ENCODE measurements around the gene SAMD4B.
A peak's percentile ranks its signal among the peaks of the same experiment; 100 is the strongest.

Gene SAMD4B

DNA sequence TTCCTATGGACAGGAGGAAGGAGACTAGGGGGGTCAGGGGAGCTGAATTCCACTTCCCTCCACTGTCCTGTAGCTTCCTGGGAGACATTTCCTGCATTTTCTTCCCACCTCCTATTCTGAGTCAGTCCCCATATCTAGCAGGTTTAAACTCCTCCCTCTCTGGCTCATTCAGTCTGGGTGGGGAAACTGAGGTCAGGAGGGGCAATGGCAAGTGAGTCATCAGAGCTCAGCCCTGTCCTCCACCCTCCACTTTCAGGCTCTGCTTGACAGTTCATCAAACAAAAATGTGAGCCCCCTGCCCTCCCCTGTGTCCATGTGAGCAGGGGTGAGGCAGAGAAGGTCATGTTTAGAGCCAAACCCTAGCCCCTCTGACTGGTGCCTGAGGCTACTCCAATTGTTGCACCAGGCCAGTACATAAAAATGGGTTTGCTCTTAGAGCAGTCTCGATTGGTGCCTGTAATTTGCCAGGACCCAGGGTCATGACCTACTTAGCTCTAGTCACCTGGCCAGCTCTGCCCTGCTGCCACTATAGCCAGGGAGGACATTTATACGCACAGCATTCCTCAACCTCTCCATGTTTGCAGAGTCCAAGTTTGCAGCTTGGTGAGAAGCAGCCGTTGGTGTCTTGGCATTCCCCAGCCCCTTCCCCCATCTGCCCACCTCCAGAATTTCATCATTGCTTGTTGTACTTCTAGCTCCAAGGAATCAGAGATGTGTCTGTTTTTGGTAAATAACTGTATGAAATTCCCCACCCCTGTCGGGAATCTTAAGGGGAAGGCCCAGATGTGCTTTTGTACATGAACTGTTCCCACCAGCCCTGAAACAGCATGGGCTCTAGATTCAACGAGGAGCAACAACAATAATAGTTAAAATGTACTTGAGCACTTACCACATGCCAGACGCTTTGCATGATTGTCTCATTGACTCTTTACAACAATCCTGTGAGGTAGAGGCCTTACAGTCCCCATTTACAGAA is 20.7 kb downstream of the SAMD4B start:
- TF ChIP-seq, protein P1, sequence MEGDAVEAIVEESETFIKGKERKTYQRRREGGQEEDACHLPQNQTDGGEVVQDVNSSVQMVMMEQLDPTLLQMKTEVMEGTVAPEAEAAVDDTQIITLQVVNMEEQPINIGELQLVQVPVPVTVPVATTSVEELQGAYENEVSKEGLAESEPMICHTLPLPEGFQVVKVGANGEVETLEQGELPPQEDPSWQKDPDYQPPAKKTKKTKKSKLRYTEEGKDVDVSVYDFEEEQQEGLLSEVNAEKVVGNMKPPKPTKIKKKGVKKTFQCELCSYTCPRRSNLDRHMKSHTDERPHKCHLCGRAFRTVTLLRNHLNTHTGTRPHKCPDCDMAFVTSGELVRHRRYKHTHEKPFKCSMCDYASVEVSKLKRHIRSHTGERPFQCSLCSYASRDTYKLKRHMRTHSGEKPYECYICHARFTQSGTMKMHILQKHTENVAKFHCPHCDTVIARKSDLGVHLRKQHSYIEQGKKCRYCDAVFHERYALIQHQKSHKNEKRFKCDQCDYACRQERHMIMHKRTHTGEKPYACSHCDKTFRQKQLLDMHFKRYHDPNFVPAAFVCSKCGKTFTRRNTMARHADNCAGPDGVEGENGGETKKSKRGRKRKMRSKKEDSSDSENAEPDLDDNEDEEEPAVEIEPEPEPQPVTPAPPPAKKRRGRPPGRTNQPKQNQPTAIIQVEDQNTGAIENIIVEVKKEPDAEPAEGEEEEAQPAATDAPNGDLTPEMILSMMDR (IDR thresholded peaks at IDR 0.05; ENCODE audit: low read depth, low read length, missing control alignments) = no peak
- peak; percentile 62 for DNase-seq
- in situ Hi-C loops (cut with HindIII; ENCODE audit: low pct_ligation_motif_present, low sequenced_read_pairs) = no loop called here
- H3K27me3 ChIP-seq (replicated peaks) = no peaks in the 10 kb centered on the region
- no peak overlapping the region for H3K4me3 ChIP-seq (ENCODE audit: low read depth, low read length)
- H3K36me3 ChIP-seq (replicated peaks) = peaks cover 32% of the 10 kb centered on the region
- peak overlapping the region; percentile 54 for H3K27ac ChIP-seq

DNA sequence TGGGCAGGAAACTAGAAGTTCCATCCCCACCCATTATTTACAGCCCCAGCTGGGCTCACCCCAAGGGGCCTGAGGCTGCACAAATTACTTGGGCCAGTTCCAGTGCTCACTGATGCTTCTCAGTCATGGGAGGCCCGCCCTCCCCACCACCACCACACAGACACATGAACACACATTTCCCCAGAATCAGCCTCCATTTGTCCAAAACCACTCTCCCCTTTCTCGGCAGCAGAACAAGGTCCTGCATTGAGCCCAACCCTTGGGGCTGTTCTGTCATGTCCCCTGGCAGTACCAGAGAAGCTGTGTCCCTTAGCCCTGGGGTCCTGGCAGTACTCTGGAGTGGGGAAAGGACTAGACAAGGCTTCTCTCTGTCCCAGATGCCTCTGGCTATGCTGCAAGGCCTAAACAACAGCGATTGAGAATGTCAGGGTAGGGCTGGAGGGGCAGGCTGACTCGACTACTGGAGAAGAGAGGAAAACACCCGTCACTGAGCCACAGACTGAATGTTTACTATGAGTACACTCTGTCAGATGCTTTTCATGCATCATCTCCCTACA is 21.8 kb downstream of the SAMD4B start:
- TF ChIP-seq, protein P1 (IDR thresholded peaks at IDR 0.05; ENCODE audit: low read depth, low read length, missing control alignments) = no peak
- Histone ChIP-seq H3K27me3 (replicated peaks) (no peaks in the 10 kb centered on the region), H3K36me3 (replicated peaks) (peaks cover 25% of the 10 kb centered on the region), H3K4me3 (ENCODE audit: low read depth, low read length) (no peak overlapping the region), H3K27ac (peak overlapping the region; percentile 53)
- in situ Hi-C loops (cut with HindIII; ENCODE audit: low pct_ligation_motif_present, low sequenced_read_pairs) = no loop called here
- no peak for DNase-seq

DNA sequence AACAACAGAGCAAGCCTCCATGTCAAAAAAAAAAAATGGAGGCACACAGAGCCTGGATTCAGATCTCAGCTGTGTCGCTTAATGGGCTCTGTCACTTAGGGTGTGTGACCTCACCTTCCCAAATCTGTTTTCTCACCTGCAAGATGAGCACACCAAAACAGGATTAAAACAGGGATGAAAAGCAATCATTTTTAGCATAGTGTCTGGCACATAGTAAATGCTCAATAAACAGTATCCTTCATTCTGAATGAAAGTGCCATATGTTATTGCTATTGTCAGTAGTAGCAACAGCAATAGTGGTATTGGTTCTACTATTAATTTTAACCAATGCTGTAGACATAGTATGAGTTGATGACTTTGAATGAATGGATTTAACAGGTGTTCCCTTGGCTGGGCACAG is 23.3 kb downstream of the SAMD4B start:
- Histone ChIP-seq H3K36me3 (replicated peaks) (peaks cover 22% of the 10 kb centered on the region), H3K4me3 (ENCODE audit: low read depth, low read length) (no peak overlapping the region), H3K27me3 (replicated peaks) (no peaks in the 10 kb centered on the region), H3K27ac (no peak overlapping the region)
- TF ChIP-seq, protein P1 (IDR thresholded peaks at IDR 0.05; ENCODE audit: low read depth, low read length, missing control alignments) = no peak
- in situ Hi-C loops (cut with HindIII; ENCODE audit: low pct_ligation_motif_present, low sequenced_read_pairs) = no loop called here
- DNase-seq = no peak

DNA sequence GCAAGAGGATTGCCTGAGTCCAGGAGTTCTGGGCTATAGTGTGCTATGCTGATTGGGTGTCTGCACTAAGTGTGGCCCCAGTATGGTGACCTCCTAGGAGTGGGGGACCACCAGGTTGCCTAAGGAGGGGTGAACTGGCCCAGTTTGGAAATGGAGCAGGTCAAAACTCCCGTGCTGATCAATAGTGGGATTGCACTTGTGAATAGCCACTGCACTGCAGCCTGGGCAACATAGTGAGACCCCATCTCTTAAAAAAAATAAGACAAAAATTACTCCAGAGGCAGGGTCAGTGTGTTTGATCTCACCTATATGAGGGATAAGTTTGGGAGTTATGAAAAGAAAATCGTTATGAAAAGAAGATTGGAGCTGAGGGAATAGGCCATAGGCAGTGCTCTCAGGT is 27.0 kb downstream of the SAMD4B start:
- no peaks in the 10 kb centered on the region for H3K27me3 ChIP-seq (replicated peaks)
- H3K4me3 ChIP-seq (ENCODE audit: low read depth, low read length) = no peak overlapping the region
- no peak for DNase-seq
- H3K27ac ChIP-seq = no peak overlapping the region
- TF ChIP-seq, protein P1 (IDR thresholded peaks at IDR 0.05; ENCODE audit: low read depth, low read length, missing control alignments) = no peak
- peaks cover 19% of the 10 kb centered on the region for H3K36me3 ChIP-seq (replicated peaks)
- in situ Hi-C loops (cut with HindIII; ENCODE audit: low pct_ligation_motif_present, low sequenced_read_pairs) = no loop called here

DNA sequence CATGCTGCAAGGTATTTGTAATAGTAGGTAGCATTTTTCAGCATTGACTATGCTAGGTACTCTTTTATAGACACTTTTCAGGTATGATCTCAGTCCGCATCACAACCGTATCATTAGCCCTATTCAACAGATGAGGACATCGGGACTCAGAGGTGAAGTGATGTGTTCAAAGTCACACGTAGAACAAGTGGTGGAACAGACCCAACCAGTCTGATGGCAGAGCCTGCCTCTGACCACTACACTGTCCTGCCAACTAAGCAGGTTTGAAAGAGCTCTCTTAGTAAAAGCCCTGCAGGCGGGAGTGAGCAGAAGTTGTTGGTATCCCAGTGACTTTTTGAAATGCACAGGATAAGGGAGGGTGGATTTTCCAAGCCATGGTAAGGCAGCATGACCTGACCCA is 28.5 kb downstream of the SAMD4B start:
- peaks cover 24% of the 10 kb centered on the region for H3K36me3 ChIP-seq (replicated peaks)
- no peak overlapping the region for H3K27ac ChIP-seq
- TF ChIP-seq, protein P1 (IDR thresholded peaks at IDR 0.05; ENCODE audit: low read depth, low read length, missing control alignments) = no peak
- no peak overlapping the region for H3K4me3 ChIP-seq (ENCODE audit: low read depth, low read length)
- in situ Hi-C loops (cut with HindIII; ENCODE audit: low pct_ligation_motif_present, low sequenced_read_pairs) = no loop called here
- no peaks in the 10 kb centered on the region for H3K27me3 ChIP-seq (replicated peaks)
- DNase-seq = no peak

All from brain microvascular endothelial cell (primary cell).